Large intestine (tissue), 3 donors: ENCODE results near the gene VWA3B. TPM values are rescaled to one million over a fixed set of nuclear protein-coding genes. Genes with fewer than 3 reads are reported as not detected.
A peak's percentile ranks its signal among the peaks of the same experiment; 100 is the strongest.

Source experiments
- DNase-seq, 2 donors: peaks; one replicate each; pipeline versions ENCODE4 v3.0.0 to v3.0.0-alpha.2; 2013
- H3K27ac ChIP-seq: one replicate; pipeline ENCODE4 v1.5.1; 2013; ENCODE audit warnings: low read length
- H3K27me3 ChIP-seq: 2 replicates; pipeline ENCODE4 v1.6.1; 2013; ENCODE audit warnings: low read length; ENCODE audit not compliant: control insufficient read depth, insufficient read depth
- H3K36me3 ChIP-seq: 2 replicates; pipeline ENCODE4 v1.6.1; 2013; ENCODE audit warnings: low read length; ENCODE audit not compliant: control insufficient read depth, insufficient read depth
- H3K4me1 ChIP-seq: one replicate; pipeline ENCODE4 v1.6.1; 2013; ENCODE audit warnings: low read length; ENCODE audit not compliant: control insufficient read depth, insufficient read depth
- H3K4me3 ChIP-seq: one replicate; pipeline ENCODE4 v1.5.1; 2013; ENCODE audit warnings: low read length
- H3K9me3 ChIP-seq: one replicate; pipeline ENCODE4 v1.6.1; 2013; ENCODE audit warnings: mild to moderate bottlenecking, low read depth, low read length, moderate library complexity; ENCODE audit not compliant: control insufficient read depth
- WGBS: methylation state at CpG from one replicate; pipeline ENCODE4 v1.1.5; 2013; ENCODE audit warnings: low lambda C conversion rate; ENCODE audit not compliant: insufficient coverage; 5-methylcytosine and 5-hydroxymethylcytosine counted together
- polyA plus RNA-seq: library from polyadenylated mRNA; unstranded; fragments of 120-200 nt; gene quantifications from one replicate; pipeline ENCODE4 v1.2.1, GENCODE V29; 2013

The VWA3B gene
- polyA plus RNA-seq, 1 donor, result 0.09 TPM

DNA sequence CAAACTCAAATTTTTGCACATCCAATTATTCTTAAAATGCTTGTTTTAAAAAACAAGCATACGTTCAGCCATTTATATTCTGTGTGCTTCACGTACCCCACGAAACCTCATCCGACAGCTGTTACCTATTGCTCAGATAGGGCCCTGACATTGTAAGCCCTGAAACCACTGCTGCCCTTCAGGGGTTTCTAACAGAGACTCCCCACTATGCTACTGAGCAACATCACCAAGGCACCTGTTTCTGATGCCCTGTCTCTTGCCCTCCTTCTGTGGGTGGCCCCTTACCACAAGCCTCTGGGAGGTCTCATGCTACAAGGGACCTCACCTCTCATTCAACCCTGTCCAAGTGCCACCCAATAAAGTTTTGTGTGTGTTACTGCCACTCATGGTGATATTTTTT, 240.8 kb downstream of the VWA3B start:
- no peaks in the 10 kb centered on the region for H3K36me3 ChIP-seq
- no peak overlapping the region for H3K27ac ChIP-seq
- no peaks in the 10 kb centered on the region for H3K4me1 ChIP-seq
- DNase-seq, result no peak
- WGBS, result no CpG with 5 or more reads among the region's 4 CpGs
- H3K27me3 ChIP-seq, result no peaks in the 10 kb centered on the region
- H3K9me3 ChIP-seq, result no peaks in the 10 kb centered on the region
- no peak overlapping the region for H3K4me3 ChIP-seq

DNA sequence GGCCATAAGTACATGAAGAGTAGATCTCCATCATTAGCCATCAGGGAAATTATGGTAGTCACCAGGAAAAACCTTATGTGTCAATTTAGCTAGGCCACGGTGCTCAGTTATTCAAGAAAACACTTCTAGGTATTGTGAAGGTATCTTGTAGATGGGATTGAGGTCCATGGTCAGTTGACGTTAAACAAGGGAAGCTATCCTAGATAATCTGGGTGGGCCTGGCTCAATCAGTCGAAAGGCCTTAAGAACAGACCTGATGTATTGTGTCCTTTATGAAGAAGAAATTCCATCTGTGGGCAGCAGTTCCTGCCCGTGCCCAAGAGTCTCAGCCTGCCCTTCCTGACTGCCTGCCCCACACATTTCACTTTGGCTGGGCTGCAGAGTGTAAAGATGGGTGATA, 242.6 kb downstream of the VWA3B start:
- no CpG with 5 or more reads among the region's 4 CpGs for whole genome bisulfite sequencing
- Histone ChIP-seq H3K27ac (no peak overlapping the region), H3K27me3 (peaks cover 2% of the 10 kb centered on the region), H3K4me1 (no peaks in the 10 kb centered on the region), H3K4me3 (no peak overlapping the region), H3K36me3 (no peaks in the 10 kb centered on the region), H3K9me3 (no peaks in the 10 kb centered on the region)
- no peak for DNase-seq

DNA sequence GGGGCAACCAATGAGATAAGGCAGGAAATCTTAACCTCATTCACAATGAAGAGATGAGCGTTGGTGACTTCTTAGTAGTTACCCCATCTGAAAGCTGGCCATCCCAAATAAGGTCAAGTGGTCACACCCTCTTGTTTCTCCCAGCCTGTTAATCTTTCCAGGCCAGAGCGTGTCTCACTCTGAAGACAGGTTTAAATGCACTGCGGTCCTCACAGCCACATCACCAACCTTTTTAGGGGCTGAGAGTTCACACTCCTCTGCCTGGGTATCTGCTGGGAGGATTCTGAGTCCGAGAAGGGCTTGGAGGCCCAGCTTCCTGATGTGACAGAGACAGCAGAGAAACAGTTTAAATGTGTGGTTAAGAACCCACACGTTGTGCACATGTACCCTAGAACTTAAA, 246.0 kb downstream of the VWA3B start:
- Histone ChIP-seq H3K36me3 (no peaks in the 10 kb centered on the region), H3K9me3 (no peaks in the 10 kb centered on the region), H3K27me3 (peaks cover 4% of the 10 kb centered on the region), H3K4me1 (no peaks in the 10 kb centered on the region), H3K4me3 (no peak overlapping the region), H3K27ac (no peak overlapping the region)
- no peak for DNase-seq
- WGBS, result 100% methylated on average over 1 of the region's 5 CpGs

DNA sequence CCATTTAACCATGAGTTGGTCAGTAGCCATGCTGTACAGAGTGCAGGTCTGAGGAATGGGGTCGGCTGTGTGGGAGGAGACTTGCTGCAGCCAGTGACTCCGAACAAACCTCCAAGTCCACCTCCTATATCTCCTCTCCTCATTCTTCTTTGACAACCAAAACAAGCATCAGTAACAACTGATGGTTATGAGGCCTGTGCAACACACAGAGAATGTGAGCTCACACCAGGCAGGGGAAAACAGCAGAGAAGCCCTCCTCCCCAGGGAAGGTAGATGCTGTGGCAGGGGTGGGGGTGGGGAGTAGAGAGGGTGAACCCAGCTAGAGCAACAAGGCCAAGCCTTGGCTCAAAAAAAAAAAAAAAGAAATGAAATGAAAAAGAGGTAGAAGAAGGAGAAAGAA, 247.0 kb downstream of the VWA3B start:
- no peaks in the 10 kb centered on the region for H3K36me3 ChIP-seq
- WGBS, result no CpG with 5 or more reads among the region's 2 CpGs
- H3K27me3 ChIP-seq, result peaks cover 4% of the 10 kb centered on the region
- no peaks in the 10 kb centered on the region for H3K9me3 ChIP-seq
- no peak overlapping the region for H3K27ac ChIP-seq
- H3K4me3 ChIP-seq, result no peak overlapping the region
- H3K4me1 ChIP-seq, result no peaks in the 10 kb centered on the region
- DNase-seq, result no peak

DNA sequence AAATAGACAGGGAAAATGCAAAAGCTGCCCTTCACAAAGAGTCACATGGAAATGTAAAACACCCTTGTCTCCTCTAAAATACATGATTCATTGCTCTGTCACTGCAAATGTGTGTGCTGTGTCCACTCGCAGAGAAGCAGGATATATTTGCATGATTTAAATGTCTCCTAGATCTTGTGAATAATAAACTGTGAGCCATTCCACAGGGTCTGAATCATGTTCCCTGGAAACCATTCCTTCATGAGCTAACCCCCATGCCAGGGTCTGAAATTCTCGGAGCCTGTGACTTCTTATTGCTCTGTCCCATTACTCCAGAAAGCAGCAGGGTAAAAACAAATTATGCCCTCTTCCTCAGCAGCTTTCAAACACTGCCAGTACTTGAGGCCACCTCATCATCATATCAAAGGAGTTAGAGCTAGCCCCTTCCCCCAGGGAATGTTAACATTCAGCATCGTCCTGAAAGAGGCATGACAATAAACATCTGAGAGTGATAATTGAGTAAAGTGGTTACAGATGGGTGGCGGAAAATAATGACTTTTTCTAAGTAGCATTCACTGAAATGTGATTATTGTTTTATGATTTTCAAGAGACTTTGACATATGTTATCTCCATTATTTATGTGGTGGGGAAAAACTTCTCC, 247.6 kb downstream of the VWA3B start:
- no peak for DNase-seq
- WGBS, result 33% methylated on average over 1 of the region's 4 CpGs
- H3K36me3 ChIP-seq, result no peaks in the 10 kb centered on the region
- H3K27me3 ChIP-seq, result peaks cover 4% of the 10 kb centered on the region
- H3K27ac ChIP-seq, result no peak overlapping the region
- no peaks in the 10 kb centered on the region for H3K4me1 ChIP-seq
- H3K4me3 ChIP-seq, result no peak overlapping the region
- no peaks in the 10 kb centered on the region for H3K9me3 ChIP-seq

DNA sequence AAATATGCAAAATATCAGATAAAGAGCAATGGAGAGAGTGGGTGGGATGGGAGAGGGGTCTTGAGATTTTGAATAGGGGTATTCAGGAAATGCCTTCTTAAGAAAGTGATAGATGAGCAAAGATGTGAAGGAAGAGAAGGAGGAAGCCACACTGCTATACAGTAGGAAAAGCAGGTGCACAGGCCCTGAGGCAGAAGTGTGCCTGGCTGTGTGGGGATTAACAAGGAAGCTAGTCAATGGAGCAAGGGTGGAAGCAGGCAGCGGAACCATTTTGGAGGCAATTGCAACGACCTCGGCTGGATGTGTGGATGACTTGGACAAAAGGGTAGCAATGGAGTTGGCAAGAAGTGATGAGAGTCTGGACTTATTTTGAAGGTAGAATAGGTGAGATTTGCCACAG, 248.3 kb downstream of the VWA3B start:
- no peaks in the 10 kb centered on the region for H3K9me3 ChIP-seq
- DNase-seq, result no peak
- no peaks in the 10 kb centered on the region for H3K36me3 ChIP-seq
- no peaks in the 10 kb centered on the region for H3K4me1 ChIP-seq
- no peak overlapping the region for H3K4me3 ChIP-seq
- H3K27ac ChIP-seq, result no peak overlapping the region
- peaks cover 8% of the 10 kb centered on the region for H3K27me3 ChIP-seq
- no CpG with 5 or more reads among the region's 3 CpGs for WGBS

DNA sequence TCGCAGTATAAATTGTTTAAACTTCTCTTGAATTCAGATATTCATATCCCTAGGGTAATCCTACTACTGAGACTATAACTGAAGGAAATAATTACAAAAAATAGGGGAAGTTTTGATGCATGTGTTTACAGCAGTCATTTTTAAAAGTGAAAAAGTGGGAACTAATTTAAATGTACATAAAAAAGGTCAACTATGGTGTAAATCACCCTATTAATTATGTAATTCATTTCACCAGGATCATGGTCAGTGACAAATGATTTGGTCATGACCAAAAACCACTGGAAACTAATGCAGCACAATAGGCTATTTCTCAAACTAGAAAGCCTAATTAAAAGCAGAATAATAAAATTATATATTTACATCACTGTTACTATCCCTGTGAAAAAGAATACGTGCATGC, 254.3 kb downstream of the VWA3B start:
- Histone ChIP-seq H3K27me3 (peaks cover 35% of the 10 kb centered on the region), H3K27ac (no peak overlapping the region), H3K9me3 (peaks cover 2% of the 10 kb centered on the region), H3K4me1 (no peaks in the 10 kb centered on the region), H3K4me3 (no peak overlapping the region), H3K36me3 (no peaks in the 10 kb centered on the region)
- 90% methylated on average over 1 of the region's 2 CpGs for WGBS
- DNase-seq, result no peak

DNA sequence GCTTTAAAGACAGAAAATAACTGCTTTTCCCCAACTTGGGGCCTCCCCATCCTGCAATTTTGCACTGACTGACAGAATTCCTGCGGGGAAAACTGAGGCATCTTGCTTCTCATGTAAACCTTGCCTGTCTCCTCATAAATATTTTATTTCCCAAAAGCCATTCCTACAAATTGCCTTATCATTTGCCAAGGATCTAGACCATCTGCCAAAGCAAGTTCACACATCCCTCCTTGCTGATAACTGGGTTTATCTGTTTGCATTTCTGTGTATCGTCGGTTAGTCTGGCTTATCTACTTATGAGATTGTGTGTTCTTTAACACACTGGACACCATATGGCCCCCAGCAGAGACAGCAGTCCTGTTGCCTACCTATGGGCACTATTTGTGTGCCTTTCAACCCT, 256.3 kb downstream of the VWA3B start:
- H3K27me3 ChIP-seq, result peaks cover 56% of the 10 kb centered on the region
- WGBS, result no CpG with 5 or more reads among the region's 3 CpGs
- H3K4me1 ChIP-seq, result no peaks in the 10 kb centered on the region
- H3K36me3 ChIP-seq, result no peaks in the 10 kb centered on the region
- H3K9me3 ChIP-seq, result peaks cover 14% of the 10 kb centered on the region
- no peak overlapping the region for H3K4me3 ChIP-seq
- H3K27ac ChIP-seq, result no peak overlapping the region
- DNase-seq, result no peak

DNA sequence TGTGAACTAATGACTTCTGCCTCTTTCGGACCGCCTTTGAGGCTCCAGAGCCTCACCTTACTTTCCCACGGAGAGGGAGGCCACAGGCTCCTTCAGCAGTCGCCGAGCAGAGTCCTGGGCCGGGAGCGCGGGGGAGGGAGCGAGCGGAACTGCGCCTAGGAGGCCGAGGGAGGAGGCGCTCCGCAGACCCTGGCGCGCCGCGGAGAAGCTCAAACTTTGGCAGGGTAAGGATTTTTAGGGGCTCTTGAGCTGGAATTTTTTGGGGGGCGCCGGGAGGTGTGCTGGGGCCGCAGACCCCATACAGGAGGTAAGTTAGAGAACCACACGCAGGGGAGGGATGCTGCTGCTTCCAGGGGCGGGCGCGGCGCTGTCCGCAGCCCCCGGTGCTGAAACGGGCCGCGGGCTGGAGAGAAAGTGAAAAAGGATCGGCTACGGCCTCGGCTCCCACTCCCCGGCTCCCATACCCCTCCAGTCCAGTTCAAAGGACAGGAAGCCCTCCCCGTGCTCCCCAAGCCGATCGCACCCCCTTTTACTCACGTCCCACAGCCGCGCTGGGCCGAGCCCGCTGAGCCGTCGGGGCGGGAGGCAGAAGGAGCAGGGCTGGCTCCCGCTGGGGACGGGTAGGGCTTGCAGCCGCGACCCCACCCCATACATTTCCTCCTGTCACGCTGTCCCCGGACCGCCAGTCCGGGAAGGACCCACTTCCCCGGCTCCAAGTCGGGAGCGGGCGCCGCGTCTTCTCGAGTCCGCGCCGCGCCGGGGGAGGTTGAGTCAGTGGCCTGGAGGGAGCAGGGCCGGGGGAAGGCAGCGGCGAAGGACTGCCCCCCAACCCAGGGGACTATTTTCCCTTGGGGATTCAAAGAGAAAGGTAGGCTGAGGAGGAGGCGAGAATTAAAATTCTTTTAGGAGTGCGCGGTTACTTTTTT, 259.6 kb downstream of the VWA3B start, which contains the start of gene CNGA3:
Gene CNGA3 (plus strand): TSS at position 146 of the 926 bp plus-strand sequence. CDS start 23,520 bp downstream, outside the sequence.
- WGBS, result no CpG with 5 or more reads among the region's 72 CpGs
- peaks cover 14% of the 10 kb centered on the region for H3K9me3 ChIP-seq
- peak in 1 of 2 donors; percentile 39 for DNase-seq
- H3K4me1 ChIP-seq, result no peaks in the 10 kb centered on the region
- peak within 1 kb of the TSS; percentile 21 for H3K4me3 ChIP-seq
- H3K27me3 ChIP-seq, result peaks cover 80% of the 10 kb centered on the region
- H3K36me3 ChIP-seq, result no peaks in the 10 kb centered on the region
- no peak within 1 kb of the TSS for H3K27ac ChIP-seq

DNA sequence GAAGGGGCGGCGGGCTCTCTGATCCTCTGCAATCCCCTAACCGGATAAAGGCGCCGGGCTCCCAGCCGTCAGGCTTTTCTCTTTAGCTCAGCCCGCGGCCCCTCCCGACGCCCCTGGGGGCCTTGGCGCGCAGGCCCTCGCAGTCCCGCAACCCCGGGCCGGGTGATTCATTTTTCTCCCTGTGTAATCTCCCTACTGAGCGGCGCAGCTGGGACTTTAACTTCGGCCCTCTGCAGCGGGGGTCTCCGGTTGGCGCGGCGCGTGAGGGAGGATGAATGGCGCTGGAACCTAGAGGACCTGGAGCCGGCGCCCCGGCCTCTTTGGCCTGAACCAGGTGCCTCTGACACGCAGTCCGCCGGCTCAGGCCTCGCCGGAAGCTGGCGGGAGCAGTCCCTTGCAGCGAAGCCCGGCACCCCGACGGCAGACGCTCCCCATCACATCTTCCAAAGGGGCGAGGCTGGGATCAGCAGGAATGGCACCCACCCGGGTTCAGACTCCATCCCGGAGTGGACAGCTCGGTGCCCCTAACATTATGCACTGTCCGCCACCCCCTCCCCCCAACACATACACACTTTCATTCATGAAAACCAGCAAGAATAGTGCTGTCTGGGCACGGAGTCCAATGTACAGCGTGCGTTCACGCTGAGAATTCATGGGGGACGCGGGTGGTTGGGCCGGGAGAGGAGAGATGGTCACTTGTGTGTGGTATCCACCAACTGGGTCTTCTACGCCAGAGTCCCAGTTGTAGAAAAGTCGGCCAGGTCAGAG, 260.5 kb downstream of the VWA3B start:
- Histone ChIP-seq H3K36me3 (no peaks in the 10 kb centered on the region), H3K27ac (no peak overlapping the region), H3K4me3 (no peak overlapping the region), H3K27me3 (peaks cover 80% of the 10 kb centered on the region), H3K4me1 (no peaks in the 10 kb centered on the region), H3K9me3 (peaks cover 14% of the 10 kb centered on the region)
- no peak for DNase-seq
- whole genome bisulfite sequencing, result no CpG with 5 or more reads among the region's 54 CpGs
